H1 (cell line): Measurements from ENCODE around the gene CCL17. TPM values are rescaled to one million over a fixed set of nuclear protein-coding genes. Genes with fewer than 3 reads are reported as not detected.

Experiments used
- CTCF ChIA-PET: fragments of 300-600 bp; sonication (Branson Sonifier 250); formaldehyde crosslinking; loops from one replicate; lab custom pipeline; 2021; ENCODE audit not compliant: partially characterized antibody; lab: Charles Lee
- POLR2A ChIA-PET: fragments of 300-600 bp; sonication (Branson Sonifier 250); formaldehyde crosslinking; loops from one replicate; lab custom pipeline; 2021; ENCODE audit warnings: inconsistent platforms; ENCODE audit not compliant: partially characterized antibody; lab: Charles Lee
- DNase-seq, 2 experiments: peaks; one replicate each; pipeline versions ENCODE4 v3.0.0 to v3.0.0-alpha.2; 2010 to 2022; ENCODE audit warnings: low spot score in 2 of 2, low read depth in 1 of 2, mixed read lengths in 1 of 2
- FAIRE-seq: peaks from 2 replicates; lab custom pipeline; 2011; peaks lifted over from hg19 to GRCh38; lab: Jason Lieb, UNC
- H2AFZ ChIP-seq: 2 replicates; pipeline ENCODE4 v1.8.1; 2012; ENCODE audit warnings: low read length, inconsistent platforms
- H2AK5ac ChIP-seq: 2 replicates; pipeline ENCODE4 v1.6.1; 2013; ENCODE audit warnings: low read depth, low read length
- H2BK120ac ChIP-seq: replicated peaks from 2 replicates; pipeline ENCODE3; 2013; ENCODE audit warnings: low read depth, low read length, inconsistent platforms
- H2BK12ac ChIP-seq: 2 replicates; pipeline ENCODE4 v1.6.1; 2013; ENCODE audit warnings: low read depth, low read length
- H2BK15ac ChIP-seq: 2 replicates; pipeline ENCODE4 v1.6.1; 2013; ENCODE audit warnings: low read length
- H2BK20ac ChIP-seq: 2 replicates; pipeline ENCODE4 v1.6.1; 2013; ENCODE audit warnings: low read length
- H2BK5ac ChIP-seq: 2 replicates; pipeline ENCODE4 v1.6.1; 2013; ENCODE audit warnings: low read depth, low read length
- H3K14ac ChIP-seq: 2 replicates; pipeline ENCODE4 v1.6.1; 2013; ENCODE audit warnings: inconsistent platforms; ENCODE audit not compliant: insufficient read length
- H3K18ac ChIP-seq: 2 replicates; pipeline ENCODE4 v1.6.1; 2013; ENCODE audit warnings: low read length; ENCODE audit errors: extremely low read depth
- H3K23ac ChIP-seq: 2 replicates; pipeline ENCODE4 v1.6.1; 2013; ENCODE audit warnings: inconsistent platforms; ENCODE audit not compliant: insufficient read length
- H3K23me2 ChIP-seq: 2 replicates; pipeline ENCODE4 v1.6.1; 2013; ENCODE audit warnings: low read depth, low read length
- H3K27ac ChIP-seq: 2 replicates; pipeline ENCODE4 v1.6.1; 2011; ENCODE audit warnings: low read depth, low read length, inconsistent platforms
- H3K27me3 ChIP-seq, 4 experiments: replicated peaks in 1 of 4; 1 replicate in 1 of 4; 2 replicates in 3 of 4; pipeline versions ENCODE4 v1.6.1 to v1.8.1; 2011 to 2013; ENCODE audit warnings: low read length in 3 of 4, mild to moderate bottlenecking in 3 of 4, inconsistent platforms in 2 of 4, mixed read lengths in 2 of 4, moderate library complexity in 1 of 4; ENCODE audit not compliant: control insufficient read depth in 3 of 4, insufficient read depth in 3 of 4; ENCODE audit errors: extremely low read depth in 1 of 4
- H3K36me3 ChIP-seq, 4 experiments: 2 replicates each; pipeline versions ENCODE4 v1.6.1 to v1.8.1; 2011 to 2013; ENCODE audit warnings: mild to moderate bottlenecking in 4 of 4, low read length in 3 of 4, moderate library complexity in 2 of 4, control low read depth in 1 of 4, inconsistent platforms in 1 of 4; ENCODE audit not compliant: insufficient read depth in 4 of 4, control insufficient read depth in 2 of 4
- H3K4ac ChIP-seq: replicated peaks from 2 replicates; pipeline ENCODE3; 2013; ENCODE audit warnings: low read length, low read depth, mixed read lengths, inconsistent platforms; ENCODE audit not compliant: insufficient read length
- H3K4me1 ChIP-seq, 4 experiments: replicated peaks in 1 of 4; 1 replicate in 1 of 4; 2 replicates in 3 of 4; pipeline versions ENCODE4 v1.6.1 to v1.8.1; 2011 to 2013; ENCODE audit warnings: low read length in 3 of 4, inconsistent platforms in 2 of 4, mixed read lengths in 1 of 4; ENCODE audit not compliant: insufficient read depth in 4 of 4, control insufficient read depth in 3 of 4
- H3K4me2 ChIP-seq, 2 experiments: 2 replicates each; pipeline versions ENCODE4 v1.6.1 to v1.8.1; 2011 to 2013; ENCODE audit warnings: low read depth in 2 of 2, low read length in 2 of 2, control low read depth in 1 of 2, inconsistent platforms in 1 of 2, mild to moderate bottlenecking in 1 of 2; ENCODE audit not compliant: insufficient read depth in 1 of 2
- H3K4me3 ChIP-seq, 4 experiments: fragments of 200-600, 300-600 bp in 1 of 4; sonication (generic), shearing (Covaris generic), sonication (Bioruptor Twin) in 1 of 4; 2 replicates each; pipeline versions ENCODE4 v1.5.1 to v1.8.1; 2011 to 2016; ENCODE audit warnings: low read length in 4 of 4, low read depth in 3 of 4, control low read depth in 2 of 4, inconsistent platforms in 2 of 4, mild to moderate bottlenecking in 2 of 4, mixed read lengths in 1 of 4, moderate library complexity in 1 of 4; ENCODE audit not compliant: insufficient read depth in 2 of 4; ENCODE audit errors: extremely low read depth in 1 of 4
- H3K56ac ChIP-seq: replicated peaks from 2 replicates; pipeline ENCODE3; 2013; ENCODE audit warnings: low read depth, mild to moderate bottlenecking, mixed read lengths, low read length, inconsistent platforms; ENCODE audit not compliant: insufficient read length
- H3K79me1 ChIP-seq: 2 replicates; pipeline ENCODE4 v1.6.1; 2013; ENCODE audit warnings: low read depth, low read length, control low read depth
- H3K79me2 ChIP-seq, 2 experiments: 2 replicates each; pipeline versions ENCODE4 v1.6.1 to v1.8.1; 2012 to 2013; ENCODE audit warnings: low read length in 2 of 2, mild to moderate bottlenecking in 2 of 2, inconsistent platforms in 1 of 2; ENCODE audit not compliant: insufficient read depth in 2 of 2, control insufficient read depth in 1 of 2
- H3K9ac ChIP-seq, 4 experiments: replicated peaks in 1 of 4; 1 replicate in 1 of 4; 2 replicates in 3 of 4; pipeline versions ENCODE4 v1.6.1 to v1.8.1; 2011 to 2013; ENCODE audit warnings: low read depth in 3 of 4, low read length in 3 of 4, control low read depth in 2 of 4, mild to moderate bottlenecking in 2 of 4, moderate library complexity in 2 of 4, inconsistent platforms in 1 of 4; ENCODE audit errors: extremely low read depth in 1 of 4
- H3K9me3 ChIP-seq, 2 experiments: 2 replicates each; pipeline versions ENCODE4 v1.6.1 to v1.8.1; 2012 to 2013; ENCODE audit warnings: mild to moderate bottlenecking in 2 of 2, moderate library complexity in 2 of 2, control low read depth in 1 of 2, inconsistent platforms in 1 of 2, low read depth in 1 of 2, low read length in 1 of 2, mixed read lengths in 1 of 2; ENCODE audit not compliant: insufficient read depth in 2 of 2
- H4K20me1 ChIP-seq, 2 experiments: replicated peaks in 1 of 2; 2 replicates each; pipeline versions ENCODE3 to v1.8.1; 2011 to 2013; ENCODE audit warnings: inconsistent platforms in 2 of 2, low read length in 2 of 2, mild to moderate bottlenecking in 1 of 2; ENCODE audit not compliant: insufficient read depth in 2 of 2, control insufficient read depth in 1 of 2
- H4K5ac ChIP-seq: 2 replicates; pipeline ENCODE4 v1.6.1; 2013; ENCODE audit warnings: low read length, low read depth, mixed read lengths, inconsistent platforms; ENCODE audit not compliant: insufficient read length
- H4K8ac ChIP-seq: 2 replicates; pipeline ENCODE4 v1.8.0; 2013; ENCODE audit warnings: mild to moderate bottlenecking, moderate library complexity, low read length, inconsistent platforms; ENCODE audit not compliant: insufficient read depth; ENCODE audit errors: extremely low read depth
- H4K91ac ChIP-seq: replicated peaks from 2 replicates; pipeline ENCODE3; 2013; ENCODE audit warnings: low read length, mixed read lengths, inconsistent platforms; ENCODE audit not compliant: insufficient read length
- CBX8 ChIP-seq: fragments of 300-800, 300-1000 bp; sonication (generic); IDR thresholded peaks from 2 replicates; pipeline ENCODE4 v1.7.1; 2016; ENCODE audit warnings: low read depth, low read length, borderline replicate concordance
- PHF8 ChIP-seq: fragments of 200-600 bp; sonication (generic); conservative IDR thresholded peaks from 2 replicates; pipeline ENCODE4 v1.7.1; 2012; ENCODE audit warnings: low read depth, mild to moderate bottlenecking, inconsistent platforms, low read length, moderate library complexity
- TAF7 ChIP-seq: optimal IDR thresholded peaks from 2 replicates; pipeline ENCODE3; 2011; ENCODE audit warnings: low read depth, mild to moderate bottlenecking, inconsistent platforms, low read length, moderate library complexity, borderline replicate concordance
- USF2 ChIP-seq: IDR thresholded peaks from 2 replicates; pipeline ENCODE4 v1.6.1; 2011; ENCODE audit warnings: low read length, improper control_type of control experiment
- WGBS, 2 experiments: shearing (Covaris generic) in 1 of 2; methylation state at CpG; one replicate each; pipeline versions ENCODE4 v1.1.6 to v1.1.7; 2013 to 2015; ENCODE audit warnings: low lambda C conversion rate in 2 of 2, mixed read lengths in 2 of 2, inconsistent platforms in 1 of 2, low coverage in 1 of 2, missing lambda C conversion rate in 1 of 2; ENCODE audit not compliant: insufficient replicate concordance in 2 of 2, insufficient coverage in 1 of 2, insufficient read length in 1 of 2; ENCODE audit errors: extremely low coverage in 1 of 2, missing lambda C conversion rate in 1 of 2; 5-methylcytosine and 5-hydroxymethylcytosine counted together
- polyA plus RNA-seq, 7 experiments: library from polyadenylated mRNA; depleted of rRNA in 3 of 7; stranded (reverse) in 5 of 7; unstranded in 2 of 7; fragments of >200 nt in 5 of 7; fragments of 200-250 nt in 2 of 7; gene quantifications; 1 replicate in 5 of 7; 2 replicates in 1 of 7; 4 replicates in 1 of 7; pipeline versions ENCODE4 v1.2.1 to v1.2.3, GENCODE V29; 2011 to 2013; ENCODE audit warnings: missing spikeins in 2 of 7, mixed read lengths in 2 of 7
- total RNA-seq: library from RNA; stranded (reverse); fragmentation: NEBNext Ultra II Directional; extraction: Animal tissue kit (Norgen Biotek cat#: 25700); gene quantifications from 2 replicates; pipeline ENCODE4 v1.2.1, GENCODE V29; 2021

Gene CCL17
- total and polyA plus RNA-seq, 2 of the 8 experiments (the other 6 are each of a cell fraction or from before 2014, with no cell fraction given) = not detected

- Histone ChIP-seq H4K8ac (no peak overlapping the region), H4K5ac (no peak overlapping the region), H2BK120ac (no peak overlapping the region), H2BK5ac (no peak overlapping the region), H3K79me1 (no peaks in the 10 kb centered on the region; the same call in 1 of the 2 replicates), H2AK5ac (no peak overlapping the region), H3K56ac (no peak overlapping the region), H3K4me3 (no peak overlapping the region), H3K4me1 (peaks cover 0 to 22% (median 19%) of the 10 kb centered on the region in 4 experiments; a peak in 6 of 7 replicates), H2BK12ac (no peak overlapping the region), H4K20me1 (no peaks in the 10 kb centered on the region), H3K36me3 (no peaks in the 10 kb centered on the region), H4K91ac (no peak overlapping the region), H3K9me3 (no peaks in the 10 kb centered on the region), H3K4ac (no peak overlapping the region), H2AFZ (no peak overlapping the region), H2BK15ac (no peak overlapping the region), H3K9ac (no peak overlapping the region), H3K23ac (no peak overlapping the region), H3K27me3 (no peaks in the 10 kb centered on the region), H3K18ac (no peak overlapping the region), H3K23me2 (peaks cover 8% of the 10 kb centered on the region; the same call in 1 of the 2 replicates), H3K14ac (no peak overlapping the region), H2BK20ac (no peak overlapping the region), H3K4me2 (no peak overlapping the region), H3K79me2 (no peaks in the 10 kb centered on the region), H3K27ac (no peak overlapping the region)
- POLR2A ChIA-PET = no interaction called here
- CTCF ChIA-PET = interaction anchor here (0.7 to 3.3 kb wide), 5 partner anchors 10 to 142 kb away, joined by 3 to 15 read pairs (median 3); no protein-coding TSS in a partner anchor
- WGBS, 2 experiments = 90 to 100% methylated on average over 3 of the region's 3 CpGs
- DNase-seq (no peak), FAIRE-seq (no peak)
- TF ChIP-seq PHF8 (no peak), TAF7 (no peak), CBX8 (no peak), USF2 (no peak)
These were observed 28.2 kb upstream of the CCL17 start for GRCh38 chr16:57376313-57376818.
